HG02885 (cell line): ENCODE measurements around the gene CTNNBL1.
"Not testable (repeated sequence)": the region's sequence is repeated elsewhere in the genome, so short reads cannot be mapped to it uniquely, and the experiment has no call there.

ENCODE experiments used
- ATAC-seq: cut with Tn5 transposase; IDR thresholded peaks from one replicate; pipeline ENCODE4 v1.9.1; 2021; ENCODE audit warnings: mild to moderate bottlenecking; ENCODE audit not compliant: unreplicated experiment, poor library complexity

Gene CTNNBL1

DNA sequence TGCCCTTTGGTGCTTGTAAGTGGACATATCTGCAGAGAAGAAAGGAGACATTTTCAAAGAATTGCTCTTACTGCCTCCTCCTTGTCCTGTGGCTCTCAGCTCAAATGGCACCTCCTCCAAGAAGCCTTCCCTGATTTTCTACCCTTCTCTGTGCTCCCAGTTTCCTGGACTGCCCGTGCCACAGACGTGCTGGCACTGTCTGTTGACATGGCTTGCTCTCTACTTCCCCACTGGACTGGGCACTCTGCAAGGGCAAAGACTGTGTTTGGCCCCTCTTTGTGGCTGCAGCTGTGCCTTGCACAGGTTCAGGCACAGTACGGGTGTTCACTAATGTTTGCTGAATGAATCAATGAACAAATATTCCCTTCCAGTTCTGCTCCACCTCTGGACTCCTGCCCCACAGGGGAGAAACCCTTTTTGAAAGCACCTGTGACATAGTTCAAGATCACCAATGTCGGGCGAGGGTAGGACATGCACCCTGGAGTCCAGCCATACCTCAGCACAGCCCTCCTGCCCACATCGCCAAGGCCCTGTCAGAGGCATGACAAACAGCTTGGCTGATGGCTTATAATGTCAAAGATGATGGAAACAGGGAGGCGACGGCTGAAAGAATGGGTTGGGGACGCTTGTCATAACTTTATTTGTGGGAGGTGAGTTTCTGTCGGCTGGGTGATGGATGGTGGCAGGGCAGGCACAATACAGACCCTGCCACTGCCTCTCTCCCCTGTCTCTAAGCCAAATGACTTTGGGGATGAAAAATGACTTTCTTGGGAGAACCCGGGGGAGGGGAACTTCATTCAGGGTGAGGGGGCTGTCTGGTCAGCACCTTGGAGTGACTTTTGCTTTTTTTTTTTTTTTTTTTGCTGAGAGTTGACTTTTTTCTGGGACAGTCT lies 15.6 kb upstream of the CTNNBL1 start:
- ATAC-seq: no peak

- not testable (repeated sequence) for ATAC-seq
Measured at GRCh38 chr20:37679751-37680150, 14.1 kb upstream of the CTNNBL1 start.

DNA sequence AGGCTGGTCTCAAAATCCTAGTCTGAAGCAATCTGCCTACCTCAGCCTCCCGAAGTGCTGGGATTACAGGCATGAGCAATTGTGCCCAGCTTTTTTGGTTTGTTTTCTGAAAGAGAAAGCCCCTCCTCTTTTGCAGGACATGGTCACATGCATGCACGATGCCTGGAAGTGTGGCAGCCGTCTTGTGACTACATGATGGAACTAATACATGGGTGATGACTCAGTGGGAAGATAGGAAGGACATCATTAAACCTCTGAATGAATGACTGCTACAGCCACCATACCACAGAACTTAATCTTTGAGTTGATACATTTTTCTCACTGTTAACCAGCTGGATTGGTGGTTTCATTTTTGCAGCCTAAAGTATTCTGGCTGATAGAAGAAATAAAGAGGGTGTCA lies 13.4 kb upstream of the CTNNBL1 start:
- ATAC-seq: no peak

GRCh38 chr20:37681384-37682112 lies 12.3 kb upstream of the CTNNBL1 start:
- ATAC-seq: no peak

DNA sequence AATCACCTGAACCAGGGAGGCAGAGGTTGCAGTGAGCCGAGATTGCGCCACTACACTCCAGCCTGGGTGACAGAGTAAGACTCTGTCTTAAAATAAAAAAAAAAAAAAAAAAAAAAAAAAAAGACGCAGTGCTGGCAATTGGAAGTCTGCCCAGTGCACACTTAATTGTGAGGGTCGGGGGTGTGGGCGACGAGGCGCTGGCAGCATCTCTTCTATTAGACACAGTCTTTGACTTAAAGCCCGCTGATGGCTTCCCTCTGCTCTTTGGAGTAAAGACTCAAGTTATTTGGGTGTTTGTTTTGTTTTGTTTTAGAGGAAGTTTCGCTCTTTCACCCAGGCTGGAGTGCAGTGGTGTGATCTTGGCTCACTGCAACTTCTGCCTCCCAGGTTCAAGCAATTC lies 10.7 kb upstream of the CTNNBL1 start:
- ATAC-seq: not testable (repeated sequence)

GRCh38 chr20:37686762-37687477 lies 6.9 kb upstream of the CTNNBL1 start:
- ATAC-seq: no peak

DNA sequence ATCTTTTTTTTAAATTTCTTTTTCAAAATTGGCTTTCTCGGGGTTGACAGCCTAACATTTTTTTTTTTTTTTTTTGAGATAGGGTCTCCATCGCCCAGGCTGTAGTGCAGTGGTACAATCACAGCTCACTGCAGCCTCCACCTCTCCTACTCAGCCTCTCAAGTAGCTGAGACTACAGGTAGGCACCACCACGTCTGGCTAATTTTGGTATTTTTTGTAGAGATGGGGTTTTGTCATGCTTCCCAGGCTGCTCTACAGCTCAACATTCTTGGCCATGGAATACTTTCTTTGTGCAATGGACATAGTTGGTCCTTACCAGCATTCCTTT lies 6.4 kb upstream of the CTNNBL1 start:
- no peak for ATAC-seq

DNA sequence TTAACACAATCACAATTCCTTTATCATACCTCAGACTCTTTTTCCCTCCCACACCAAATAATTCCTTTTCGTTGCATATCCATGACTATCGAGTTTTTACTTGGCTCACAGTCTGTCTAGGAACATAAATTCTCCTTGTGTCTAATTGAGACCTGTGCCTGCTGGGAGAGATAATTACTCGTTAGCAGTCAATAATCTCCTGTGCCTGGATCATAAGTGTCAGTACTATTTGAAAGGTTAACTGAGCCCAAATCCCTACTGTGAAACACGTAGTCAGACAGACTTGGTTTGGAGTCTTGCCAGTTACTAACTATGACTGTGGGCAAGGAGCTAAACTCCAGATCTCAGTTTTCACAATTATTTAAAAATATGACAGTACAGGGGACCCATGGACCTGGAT lies 5.7 kb upstream of the CTNNBL1 start:
- ATAC-seq: no peak

GRCh38 chr20:37690626-37691369 lies 3.0 kb upstream of the CTNNBL1 start:
- no peak for ATAC-seq

GRCh38 chr20:37692459-37693166 lies 1.2 kb upstream of the CTNNBL1 start:
- no peak for ATAC-seq

DNA sequence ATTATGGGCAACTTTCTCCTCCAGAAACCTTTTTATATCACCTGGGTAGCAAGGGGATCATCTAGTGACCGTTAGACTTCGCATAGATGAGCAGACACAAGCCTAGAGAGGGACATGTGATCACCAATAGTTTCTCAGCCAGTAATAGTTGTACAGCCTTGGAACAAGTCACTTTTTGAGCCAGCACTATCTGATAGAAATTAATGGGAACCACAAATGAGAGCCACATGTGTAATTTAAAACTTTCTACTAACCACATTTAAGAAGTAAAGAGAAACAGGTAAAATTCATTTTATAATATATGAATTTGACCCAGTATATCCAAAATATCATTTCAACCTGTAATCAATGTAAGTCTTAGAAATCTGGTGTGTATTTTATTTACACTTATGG lies 592 bp upstream of the CTNNBL1 start:
- ATAC-seq: no peak

- ATAC-seq: no peak
Measured at GRCh38 chr20:37695684-37696342, 2.0 kb downstream of the CTNNBL1 start.

DNA sequence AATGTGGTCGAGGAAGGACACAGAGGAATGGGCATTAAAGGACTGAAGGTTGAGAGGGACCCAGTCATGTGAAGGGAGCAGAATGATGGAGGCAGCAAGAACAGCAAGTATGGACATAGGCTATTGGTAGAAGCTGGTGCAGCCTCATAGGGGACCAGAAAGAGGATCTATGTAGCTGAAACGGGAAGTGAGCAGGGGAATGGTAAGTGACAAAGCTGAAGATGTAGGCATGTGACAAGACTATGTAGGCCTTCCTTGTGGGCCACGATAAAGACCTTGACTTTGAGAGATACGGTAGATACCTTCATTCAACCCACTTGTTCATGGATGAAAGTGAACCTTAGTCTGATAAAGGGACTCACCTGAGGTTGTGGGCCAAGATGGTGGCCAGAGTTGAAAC lies 3.5 kb downstream of the CTNNBL1 start:
- ATAC-seq: peak; percentile 62

GRCh38 chr20:37699202-37699601 lies 5.4 kb downstream of the CTNNBL1 start:
- no peak for ATAC-seq

- ATAC-seq: no peak
Measured at GRCh38 chr20:37700301-37700700, 6.5 kb downstream of the CTNNBL1 start.

GRCh38 chr20:37701676-37702075 lies 7.8 kb downstream of the CTNNBL1 start:
- ATAC-seq: not testable (repeated sequence)

DNA sequence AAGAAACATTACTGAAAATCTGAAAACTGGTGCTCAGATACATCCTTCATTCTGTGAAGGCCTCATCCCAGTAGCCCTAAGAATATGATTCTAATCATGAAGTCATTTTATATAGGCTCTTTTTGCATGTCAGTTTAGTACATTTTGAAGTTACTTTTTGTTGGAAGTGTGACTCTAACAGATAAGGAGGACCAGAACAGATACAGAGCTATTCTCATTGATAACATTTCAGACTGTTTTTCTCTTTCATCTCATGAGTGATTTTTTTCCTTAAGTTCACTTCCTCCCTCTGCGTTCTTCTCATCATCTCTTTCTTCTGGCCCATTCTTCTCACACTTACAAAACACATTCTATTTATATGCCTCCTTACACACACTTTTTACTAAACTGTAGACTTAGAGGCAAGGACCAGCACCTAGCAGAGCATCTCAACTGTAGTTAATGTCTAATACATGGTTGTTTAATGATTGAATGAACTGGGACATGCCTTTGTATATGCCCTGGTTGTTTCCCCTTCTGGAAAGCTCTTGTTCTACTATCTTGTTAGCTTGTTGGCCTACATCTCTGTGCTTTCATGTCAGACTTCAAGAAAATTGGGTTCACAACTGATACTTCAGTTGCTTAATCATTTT lies 8.7 kb downstream of the CTNNBL1 start:
- ATAC-seq: no peak

- no peak for ATAC-seq
Measured at GRCh38 chr20:37703035-37703845, 9.4 kb downstream of the CTNNBL1 start.
